WI38 (cell line): Measurements from ENCODE around the gene CLRN2.

Source experiments
- H3K4me3 ChIP-seq: 2 replicates; pipeline ENCODE4 v1.5.1; 2011; ENCODE audit warnings: low read depth, mild to moderate bottlenecking, control low read depth, low read length
- TF ChIP-seq, protein P1 (sequence below): IDR thresholded peaks from 2 replicates; pipeline ENCODE4 v1.5.1; 2012; ENCODE audit warnings: low read depth, mild to moderate bottlenecking, control low read depth, low read length

CLRN2 gene

DNA sequence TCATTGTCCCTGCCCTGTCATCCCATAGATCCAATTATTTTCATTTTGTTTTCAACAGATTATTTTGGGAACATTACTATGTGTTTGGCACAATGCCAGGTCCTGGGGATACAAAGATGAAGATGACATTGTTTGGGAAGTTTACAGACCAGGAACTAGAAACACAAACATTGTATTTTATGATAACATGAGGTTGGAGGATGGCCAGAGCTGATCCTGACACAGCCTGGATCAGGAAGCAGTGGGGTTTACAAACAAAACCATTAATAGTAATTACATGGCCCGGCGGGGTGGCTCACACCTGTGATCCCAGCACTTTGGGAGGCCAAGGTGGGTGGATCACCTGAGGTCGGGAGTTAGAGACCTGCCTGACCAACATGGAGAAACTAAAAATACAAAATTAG lies 29.9 kb downstream of the CLRN2 start:
- no peak overlapping the region for H3K4me3 ChIP-seq
- TF ChIP-seq, protein P1, sequence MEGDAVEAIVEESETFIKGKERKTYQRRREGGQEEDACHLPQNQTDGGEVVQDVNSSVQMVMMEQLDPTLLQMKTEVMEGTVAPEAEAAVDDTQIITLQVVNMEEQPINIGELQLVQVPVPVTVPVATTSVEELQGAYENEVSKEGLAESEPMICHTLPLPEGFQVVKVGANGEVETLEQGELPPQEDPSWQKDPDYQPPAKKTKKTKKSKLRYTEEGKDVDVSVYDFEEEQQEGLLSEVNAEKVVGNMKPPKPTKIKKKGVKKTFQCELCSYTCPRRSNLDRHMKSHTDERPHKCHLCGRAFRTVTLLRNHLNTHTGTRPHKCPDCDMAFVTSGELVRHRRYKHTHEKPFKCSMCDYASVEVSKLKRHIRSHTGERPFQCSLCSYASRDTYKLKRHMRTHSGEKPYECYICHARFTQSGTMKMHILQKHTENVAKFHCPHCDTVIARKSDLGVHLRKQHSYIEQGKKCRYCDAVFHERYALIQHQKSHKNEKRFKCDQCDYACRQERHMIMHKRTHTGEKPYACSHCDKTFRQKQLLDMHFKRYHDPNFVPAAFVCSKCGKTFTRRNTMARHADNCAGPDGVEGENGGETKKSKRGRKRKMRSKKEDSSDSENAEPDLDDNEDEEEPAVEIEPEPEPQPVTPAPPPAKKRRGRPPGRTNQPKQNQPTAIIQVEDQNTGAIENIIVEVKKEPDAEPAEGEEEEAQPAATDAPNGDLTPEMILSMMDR, result no peak

DNA sequence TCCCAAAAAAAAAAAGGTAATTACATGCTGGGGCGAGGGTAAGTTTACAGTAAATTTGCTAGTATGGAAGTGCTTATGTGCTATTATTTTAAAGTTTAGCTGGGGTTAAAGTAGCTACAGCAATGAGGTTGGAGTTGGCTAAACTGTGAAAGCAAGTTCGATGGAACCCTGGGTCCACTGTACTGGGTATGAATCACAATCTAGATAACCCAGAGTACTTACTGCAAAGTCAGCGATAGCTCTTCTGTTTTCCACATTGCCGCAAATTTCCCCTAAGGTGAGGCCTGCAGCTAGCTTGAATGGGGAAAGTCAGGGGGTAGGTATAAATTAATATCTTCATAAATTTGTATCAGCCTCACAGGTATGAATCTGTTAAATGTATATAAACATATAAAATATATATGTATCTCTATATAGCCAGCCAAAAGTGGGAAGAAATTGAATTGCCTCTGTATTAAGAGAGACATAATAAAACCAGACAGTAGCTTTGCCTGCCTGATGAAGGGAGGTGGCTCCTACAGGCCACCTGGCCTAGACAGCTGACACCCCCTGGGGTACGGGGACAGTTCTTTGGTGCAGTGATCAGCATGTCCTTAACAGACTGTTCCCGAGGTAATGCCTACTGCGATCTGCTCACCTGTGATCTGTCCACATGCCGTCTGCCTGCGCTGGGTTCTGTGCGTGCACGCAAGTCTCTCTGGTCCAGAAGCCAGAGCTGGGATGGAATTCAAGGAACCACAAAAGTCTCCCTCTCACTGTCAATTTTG lies 30.6 kb downstream of the CLRN2 start:
- TF ChIP-seq, protein P1, result no peak
- no peak overlapping the region for H3K4me3 ChIP-seq

DNA sequence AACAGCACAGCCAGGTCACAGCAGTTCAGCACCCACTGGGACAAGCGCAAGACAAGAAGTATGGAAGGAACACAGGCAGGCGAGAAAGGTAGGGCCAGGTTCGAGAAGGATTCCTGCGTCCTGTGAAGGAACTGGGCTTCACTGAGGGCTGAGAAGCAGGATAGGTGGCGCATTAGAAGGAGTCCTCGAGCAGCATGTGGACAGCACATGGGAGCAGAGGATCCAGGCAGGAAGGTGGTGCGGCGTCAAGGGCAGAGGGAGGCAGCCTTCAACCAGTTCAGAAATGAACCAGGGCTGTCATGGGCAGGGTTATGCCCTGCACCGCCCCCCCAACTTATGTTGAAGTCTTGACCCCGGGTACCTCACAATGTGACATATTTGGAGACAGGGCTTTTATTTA lies 31.3 kb downstream of the CLRN2 start:
- TF ChIP-seq, protein P1, result no peak
- H3K4me3 ChIP-seq, result no peak overlapping the region

DNA sequence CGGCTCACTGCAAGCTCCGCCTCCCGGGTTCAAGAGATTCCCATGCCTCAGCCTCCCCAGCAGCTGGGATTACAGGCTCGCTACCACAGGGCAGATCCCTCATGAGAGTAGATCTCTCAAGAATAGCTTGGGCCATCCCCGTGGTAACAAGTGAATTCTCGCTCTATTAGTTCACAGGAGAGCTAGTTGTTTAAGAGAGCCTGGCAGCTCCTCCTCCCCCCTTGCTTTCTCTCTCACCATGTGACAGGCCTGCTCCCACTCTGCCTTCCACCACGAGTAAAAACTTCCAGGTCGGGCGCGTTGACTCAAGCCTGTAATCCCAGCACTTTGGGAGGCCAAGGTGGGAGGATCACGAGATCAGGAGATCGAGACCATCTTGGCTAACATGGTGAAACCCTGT lies 31.7 kb downstream of the CLRN2 start:
- TF ChIP-seq, protein P1, result no peak
- H3K4me3 ChIP-seq, result no peak overlapping the region

DNA sequence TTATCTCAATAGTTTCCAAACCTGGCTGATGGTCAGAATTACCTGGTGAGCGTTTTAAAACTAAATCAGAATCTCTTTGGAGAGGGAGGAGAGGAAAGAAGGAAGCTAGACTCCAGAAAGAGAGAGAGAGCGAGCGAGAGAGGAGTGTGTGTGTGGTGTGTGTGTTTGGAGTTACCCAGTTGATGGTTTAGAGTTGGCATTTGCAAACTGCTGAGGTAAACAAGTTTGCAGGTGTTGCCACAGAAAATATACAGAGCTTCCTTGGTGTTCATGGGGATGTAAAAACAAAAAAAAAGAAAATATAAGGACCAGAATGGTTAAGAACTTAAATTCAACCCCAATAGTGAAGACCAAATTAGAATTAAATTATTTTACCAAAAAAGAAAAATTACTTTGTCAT lies 35.6 kb downstream of the CLRN2 start:
- no peak overlapping the region for H3K4me3 ChIP-seq
- TF ChIP-seq, protein P1, result no peak

DNA sequence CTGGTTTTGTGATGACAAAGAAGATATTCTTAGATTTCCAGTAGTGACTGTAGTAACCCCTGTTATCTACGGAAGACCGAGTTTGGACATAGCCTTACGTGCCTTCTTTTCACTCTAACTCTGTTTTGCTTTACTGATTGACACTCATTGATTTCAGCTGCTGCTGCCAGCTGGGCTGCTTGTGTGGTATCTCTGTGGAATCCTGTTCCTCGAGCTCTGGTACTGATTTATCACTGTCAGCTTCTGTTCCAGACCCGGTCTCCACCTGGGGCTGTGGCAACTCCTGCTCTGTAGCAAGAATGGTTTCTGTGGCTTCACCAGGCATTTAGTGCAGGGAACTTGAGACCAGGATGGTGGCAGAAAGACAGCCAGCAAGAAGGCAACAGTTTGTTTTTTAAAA lies 37.5 kb downstream of the CLRN2 start:
- no peak overlapping the region for H3K4me3 ChIP-seq
- TF ChIP-seq, protein P1, result no peak

DNA sequence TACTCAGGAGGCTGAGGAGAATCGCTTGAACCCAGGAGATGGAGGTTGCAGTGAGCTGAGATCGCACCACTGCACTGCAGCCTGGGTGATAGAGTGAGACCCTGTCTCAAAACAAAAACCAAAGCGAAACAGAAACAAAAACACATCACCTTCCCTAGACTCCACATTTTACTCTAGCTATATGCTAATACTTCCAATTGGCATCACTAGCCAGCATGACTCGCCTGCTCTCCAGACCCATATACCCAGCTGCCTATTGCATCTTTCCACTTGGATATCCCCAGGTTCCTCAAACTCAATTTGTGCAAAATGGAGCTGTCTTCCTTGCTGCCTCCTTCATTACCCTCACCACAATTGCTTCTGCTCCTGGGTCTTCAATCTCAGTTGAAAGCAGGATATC lies 39.6 kb downstream of the CLRN2 start:
- TF ChIP-seq, protein P1, result no peak
- no peak overlapping the region for H3K4me3 ChIP-seq
